Measurements from ENCODE around the gene C12orf75.

Gene C12orf75

GRCh38 chr12:105420046-105420445 lies 89.6 kb downstream of the C12orf75 start:
- DNase-seq (ENCODE audit: low read depth): no peak
- TF ChIP-seq CTCF (IDR thresholded peaks at IDR 0.05; ENCODE audit: insufficient read depth, low read depth, low read length, missing control alignments): no peak
- H3K4me3 ChIP-seq (ENCODE audit: low read depth, low read length): no peak overlapping the region

GRCh38 chr12:105420659-105421240 lies 90.3 kb downstream of the C12orf75 start:
- TF ChIP-seq CTCF (IDR thresholded peaks at IDR 0.05; ENCODE audit: insufficient read depth, low read depth, low read length, missing control alignments): peak; percentile 88
- H3K4me3 ChIP-seq (ENCODE audit: low read depth, low read length): no peak overlapping the region
- peak; percentile 70 for DNase-seq (ENCODE audit: low read depth)
